DOHH2 (cell line): ENCODE results near the gene OLFM3.

ENCODE experiments used
- CTCF ChIP-seq: fragments of 200-600 bp; sonication (generic); IDR thresholded peaks from one replicate; pipeline ENCODE4 v1.5.1; 2014; ENCODE audit warnings: antibody characterized with exemption, mild to moderate bottlenecking, low read depth, low read length; ENCODE audit not compliant: poor library complexity, severe bottlenecking
- EZH2phosphoT487 ChIP-seq: fragments of 200-600 bp; sonication (generic); IDR thresholded peaks from 2 replicates; pipeline ENCODE4 v1.6.1; 2017; ENCODE audit warnings: borderline replicate concordance, mild to moderate bottlenecking, antibody characterized with exemption, low read length, moderate library complexity, mixed read lengths

- TF ChIP-seq CTCF (no peak), EZH2phosphoT487 (no peak)
Observed at GRCh38 chr1:101781201-101781831, 215.4 kb downstream of the OLFM3 start.
